HepG2 (cell line): ENCODE measurements around the gene RFX2. TPM values are rescaled to one million over a fixed set of nuclear protein-coding genes. Genes with fewer than 3 reads are reported as not detected.

ENCODE experiments used
- CTCF ChIP-seq: sonication (generic); formaldehyde crosslinking; IDR thresholded peaks from 2 replicates; pipeline ENCODE4 v1.5.0; 2020; ENCODE audit warnings: mild to moderate bottlenecking, missing genetic modification reagents, moderate library complexity
- FIP1L1 ChIP-seq: fragments of 200-400 bp; formaldehyde crosslinking; IDR thresholded peaks from 2 replicates; pipeline ENCODE4 v1.6.1; 2018; ENCODE audit warnings: low read depth, mild to moderate bottlenecking, low read length, moderate library complexity, borderline replicate concordance; ENCODE audit not compliant: insufficient read depth
- FOXO1 ChIP-seq: sonication (generic); formaldehyde crosslinking; IDR thresholded peaks from 2 replicates; pipeline ENCODE4 v1.4.0; 2020; ENCODE audit warnings: missing genetic modification reagents
- NFYC ChIP-seq: IDR thresholded peaks from 2 replicates; pipeline ENCODE4 v1.6.1; 2016; ENCODE audit warnings: missing genetic modification reagents, missing compliant biosample characterization
- NR1H2 ChIP-seq: sonication (generic); formaldehyde crosslinking; IDR thresholded peaks from 2 replicates; pipeline ENCODE4 v1.8.1; 2022; ENCODE audit warnings: low read depth, missing genetic modification reagents, borderline replicate concordance
- NRL ChIP-seq: sonication (generic); formaldehyde crosslinking; IDR thresholded peaks from 2 replicates; pipeline ENCODE4 v1.5.0; 2020; ENCODE audit warnings: missing genetic modification reagents, mild to moderate bottlenecking, moderate library complexity, borderline replicate concordance
- POLR2AphosphoS2 ChIP-seq: IDR thresholded peaks from 2 replicates; pipeline ENCODE4 v1.6.1; 2011; ENCODE audit warnings: low read depth, low read length, improper control_type of control experiment
- RAD21 ChIP-seq: fragments of 450-650 bp; formaldehyde crosslinking; IDR thresholded peaks from 2 replicates; pipeline ENCODE4 v1.5.0; 2020; ENCODE audit warnings: mild to moderate bottlenecking
- SNAPC2 ChIP-seq: sonication (generic); formaldehyde crosslinking; IDR thresholded peaks from 2 replicates; pipeline ENCODE4 v1.8.1; 2022; ENCODE audit warnings: mild to moderate bottlenecking, missing genetic modification reagents
- ZFP36 ChIP-seq: fragments of 150-350 bp; IDR thresholded peaks from 2 replicates; pipeline ENCODE4 v1.6.1; 2018; ENCODE audit warnings: borderline replicate concordance, low read length, low read depth; ENCODE audit not compliant: partially characterized antibody
- ZNF207 ChIP-seq: fragments of 450-650 bp; IDR thresholded peaks from 2 replicates; pipeline ENCODE4 v1.6.1; 2016; ENCODE audit warnings: antibody characterized with exemption, borderline replicate concordance
- ZNF549 ChIP-seq: sonication (generic); formaldehyde crosslinking; IDR thresholded peaks from 2 replicates; pipeline ENCODE4 v1.5.0; 2020; ENCODE audit warnings: missing genetic modification reagents
- ZNF550 ChIP-seq: sonication (generic); formaldehyde crosslinking; IDR thresholded peaks from 2 replicates; pipeline ENCODE4 v1.4.0; 2020; ENCODE audit warnings: mild to moderate bottlenecking, missing genetic modification reagents, borderline replicate concordance
- ZNF563 ChIP-seq: sonication (generic); formaldehyde crosslinking; IDR thresholded peaks from 2 replicates; pipeline ENCODE4 v1.8.0; 2022; ENCODE audit warnings: mild to moderate bottlenecking, moderate library complexity, missing genetic modification reagents
- polyA plus RNA-seq, 8 experiments: library from polyadenylated mRNA; depleted of rRNA in 3 of 8; stranded (reverse) in 7 of 8; unstranded in 1 of 8; fragments of >200 nt; fragmentation: Illumina TruSeq in 4 of 8; extraction: Trizol in 4 of 8; gene quantifications; 2 replicates each; pipeline versions ENCODE4 v1.2.1 to v1.2.3, GENCODE V29; 2011 to 2016; ENCODE audit warnings: low read depth in 4 of 8, missing spikeins in 1 of 8, mixed read lengths in 1 of 8; ENCODE audit not compliant: insufficient read depth in 1 of 8
- total RNA-seq, 5 experiments: library from RNA; depleted of rRNA; stranded (reverse); fragments of >200 nt; fragmentation: Illumina TruSeq; extraction: Trizol; gene quantifications; 2 replicates each; pipeline ENCODE4 v1.2.3, GENCODE V29; 2016; ENCODE audit warnings: low read depth in 1 of 5
- TF ChIP-seq, protein P1 (sequence below): sonication (generic); formaldehyde crosslinking; conservative IDR thresholded peaks from 2 replicates; pipeline ENCODE4 v1.4.0; 2020; ENCODE audit warnings: missing genetic modification reagents
- TF ChIP-seq, protein P2 (sequence below): sonication (generic); formaldehyde crosslinking; IDR thresholded peaks from 2 replicates; pipeline ENCODE4 v1.5.0; 2020; ENCODE audit warnings: mild to moderate bottlenecking, missing genetic modification reagents, borderline replicate concordance

The RFX2 gene
- total and polyA plus RNA-seq, 2 of the 13 experiments (the other 11 are each of a cell fraction or from before 2014, with no cell fraction given): 2.8 to 3.3 TPM

- no peak for TF ChIP-seq ZNF207
- no peak for TF ChIP-seq ZNF563 (CRISPR knock-in tag)
- TF ChIP-seq NR1H2 (CRISPR knock-in tag): peak; percentile 79; the same call in 1 of the 2 replicates
- TF ChIP-seq, protein P1, sequence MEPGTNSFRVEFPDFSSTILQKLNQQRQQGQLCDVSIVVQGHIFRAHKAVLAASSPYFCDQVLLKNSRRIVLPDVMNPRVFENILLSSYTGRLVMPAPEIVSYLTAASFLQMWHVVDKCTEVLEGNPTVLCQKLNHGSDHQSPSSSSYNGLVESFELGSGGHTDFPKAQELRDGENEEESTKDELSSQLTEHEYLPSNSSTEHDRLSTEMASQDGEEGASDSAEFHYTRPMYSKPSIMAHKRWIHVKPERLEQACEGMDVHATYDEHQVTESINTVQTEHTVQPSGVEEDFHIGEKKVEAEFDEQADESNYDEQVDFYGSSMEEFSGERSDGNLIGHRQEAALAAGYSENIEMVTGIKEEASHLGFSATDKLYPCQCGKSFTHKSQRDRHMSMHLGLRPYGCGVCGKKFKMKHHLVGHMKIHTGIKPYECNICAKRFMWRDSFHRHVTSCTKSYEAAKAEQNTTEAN: peak; percentile 97
- TF ChIP-seq FIP1L1: no peak
- 0 out of 2 replicates have a peak, but pooled peaks have one; percentile 41 for TF ChIP-seq ZNF550 (CRISPR knock-in tag)
- TF ChIP-seq NFYC: peak; percentile 66
- TF ChIP-seq FOXO1 (CRISPR knock-in tag): peak; percentile 99
- TF ChIP-seq RAD21 (CRISPR knock-in tag): peak; percentile 36; the same call in 1 of the 2 replicates
- no peak for TF ChIP-seq ZFP36
- TF ChIP-seq NRL (CRISPR knock-in tag): no peak
- TF ChIP-seq SNAPC2 (CRISPR knock-in tag): peak; percentile 95
- peak; percentile 53 for TF ChIP-seq CTCF (CRISPR knock-in tag)
- TF ChIP-seq ZNF549 (CRISPR knock-in tag): no peak
- TF ChIP-seq, protein P2, sequence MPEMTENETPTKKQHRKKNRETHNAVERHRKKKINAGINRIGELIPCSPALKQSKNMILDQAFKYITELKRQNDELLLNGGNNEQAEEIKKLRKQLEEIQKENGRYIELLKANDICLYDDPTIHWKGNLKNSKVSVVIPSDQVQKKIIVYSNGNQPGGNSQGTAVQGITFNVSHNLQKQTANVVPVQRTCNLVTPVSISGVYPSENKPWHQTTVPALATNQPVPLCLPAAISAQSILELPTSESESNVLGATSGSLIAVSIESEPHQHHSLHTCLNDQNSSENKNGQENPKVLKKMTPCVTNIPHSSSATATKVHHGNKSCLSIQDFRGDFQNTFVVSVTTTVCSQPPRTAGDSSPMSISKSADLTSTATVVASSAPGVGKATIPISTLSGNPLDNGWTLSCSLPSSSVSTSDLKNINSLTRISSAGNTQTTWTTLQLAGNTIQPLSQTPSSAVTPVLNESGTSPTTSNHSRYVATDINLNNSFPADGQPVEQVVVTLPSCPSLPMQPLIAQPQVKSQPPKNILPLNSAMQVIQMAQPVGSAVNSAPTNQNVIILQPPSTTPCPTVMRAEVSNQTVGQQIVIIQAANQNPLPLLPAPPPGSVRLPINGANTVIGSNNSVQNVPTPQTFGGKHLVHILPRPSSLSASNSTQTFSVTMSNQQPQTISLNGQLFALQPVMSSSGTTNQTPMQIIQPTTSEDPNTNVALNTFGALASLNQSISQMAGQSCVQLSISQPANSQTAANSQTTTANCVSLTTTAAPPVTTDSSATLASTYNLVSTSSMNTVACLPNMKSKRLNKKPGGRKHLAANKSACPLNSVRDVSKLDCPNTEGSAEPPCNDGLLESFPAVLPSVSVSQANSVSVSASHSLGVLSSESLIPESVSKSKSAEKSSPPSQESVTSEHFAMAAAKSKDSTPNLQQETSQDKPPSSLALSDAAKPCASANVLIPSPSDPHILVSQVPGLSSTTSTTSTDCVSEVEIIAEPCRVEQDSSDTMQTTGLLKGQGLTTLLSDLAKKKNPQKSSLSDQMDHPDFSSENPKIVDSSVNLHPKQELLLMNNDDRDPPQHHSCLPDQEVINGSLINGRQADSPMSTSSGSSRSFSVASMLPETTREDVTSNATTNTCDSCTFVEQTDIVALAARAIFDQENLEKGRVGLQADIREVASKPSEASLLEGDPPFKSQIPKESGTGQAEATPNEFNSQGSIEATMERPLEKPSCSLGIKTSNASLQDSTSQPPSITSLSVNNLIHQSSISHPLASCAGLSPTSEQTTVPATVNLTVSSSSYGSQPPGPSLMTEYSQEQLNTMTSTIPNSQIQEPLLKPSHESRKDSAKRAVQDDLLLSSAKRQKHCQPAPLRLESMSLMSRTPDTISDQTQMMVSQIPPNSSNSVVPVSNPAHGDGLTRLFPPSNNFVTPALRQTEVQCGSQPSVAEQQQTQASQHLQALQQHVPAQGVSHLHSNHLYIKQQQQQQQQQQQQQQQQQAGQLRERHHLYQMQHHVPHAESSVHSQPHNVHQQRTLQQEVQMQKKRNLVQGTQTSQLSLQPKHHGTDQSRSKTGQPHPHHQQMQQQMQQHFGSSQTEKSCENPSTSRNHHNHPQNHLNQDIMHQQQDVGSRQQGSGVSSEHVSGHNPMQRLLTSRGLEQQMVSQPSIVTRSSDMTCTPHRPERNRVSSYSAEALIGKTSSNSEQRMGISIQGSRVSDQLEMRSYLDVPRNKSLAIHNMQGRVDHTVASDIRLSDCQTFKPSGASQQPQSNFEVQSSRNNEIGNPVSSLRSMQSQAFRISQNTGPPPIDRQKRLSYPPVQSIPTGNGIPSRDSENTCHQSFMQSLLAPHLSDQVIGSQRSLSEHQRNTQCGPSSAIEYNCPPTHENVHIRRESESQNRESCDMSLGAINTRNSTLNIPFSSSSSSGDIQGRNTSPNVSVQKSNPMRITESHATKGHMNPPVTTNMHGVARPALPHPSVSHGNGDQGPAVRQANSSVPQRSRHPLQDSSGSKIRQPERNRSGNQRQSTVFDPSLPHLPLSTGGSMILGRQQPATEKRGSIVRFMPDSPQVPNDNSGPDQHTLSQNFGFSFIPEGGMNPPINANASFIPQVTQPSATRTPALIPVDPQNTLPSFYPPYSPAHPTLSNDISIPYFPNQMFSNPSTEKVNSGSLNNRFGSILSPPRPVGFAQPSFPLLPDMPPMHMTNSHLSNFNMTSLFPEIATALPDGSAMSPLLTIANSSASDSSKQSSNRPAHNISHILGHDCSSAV (CRISPR knock-in tag): no peak
- TF ChIP-seq POLR2AphosphoS2: no peak
Measured at GRCh38 chr19:5961969-5962945, 148.0 kb downstream of the RFX2 start (continued).
